Activated naive CD8-positive, alpha-beta T cell treated with anti-CD3 and anti-CD28 coated beads, Interleukin-2, amount 10 ng/mL, durations not matched to agents 7 days and 5 days (primary cell): Measurements from ENCODE around the gene RAB5B. TPM values are rescaled to one million over a fixed set of nuclear protein-coding genes. Genes with fewer than 3 reads are reported as not detected.

ENCODE experiments used
- ATAC-seq: fragments of 150-1000 bp; cut with Tn5 transposase; one replicate; pipeline ENCODE4 v1.10.0; 2021; ENCODE audit warnings: low read depth, moderate library complexity
- POLR2A ChIA-PET: fragments of 350-600 bp; sonication (Branson Sonifier 250); formaldehyde crosslinking; loops from one replicate; lab custom pipeline; 2021; ENCODE audit warnings: antibody characterized with exemption; lab: Charles Lee
- DNase-seq: peaks from one replicate; pipeline ENCODE4 v3.0.0; 2021
- H3K27ac Mint-ChIP-seq: one replicate; pipeline ENCODE4 v1.8.0; 2022; ENCODE audit warnings: mild to moderate bottlenecking, mixed read lengths
- H3K27me3 Mint-ChIP-seq: one replicate; pipeline ENCODE4 v1.8.0; 2022; ENCODE audit warnings: mild to moderate bottlenecking, moderate library complexity, mixed read lengths
- H3K36me3 Mint-ChIP-seq: one replicate; pipeline ENCODE4 v1.8.0; 2021; ENCODE audit warnings: mild to moderate bottlenecking, mixed read lengths
- H3K4me1 Mint-ChIP-seq: one replicate; pipeline ENCODE4 v1.8.0; 2021; ENCODE audit warnings: mixed read lengths
- H3K4me3 Mint-ChIP-seq: one replicate; pipeline ENCODE4 v1.8.0; 2022; ENCODE audit warnings: mild to moderate bottlenecking, moderate library complexity, mixed read lengths
- H3K9me3 Mint-ChIP-seq: one replicate; pipeline ENCODE4 v1.8.0; 2021; ENCODE audit warnings: mixed read lengths
- total RNA-seq, 2 experiments: library from RNA; stranded (reverse); gene quantifications; one replicate each; pipeline ENCODE4 v1.2.3, GENCODE V29; 2021

RAB5B gene
- total RNA-seq, 2 experiments from 2014 or later, result 69.7 to 72.4 TPM

DNA sequence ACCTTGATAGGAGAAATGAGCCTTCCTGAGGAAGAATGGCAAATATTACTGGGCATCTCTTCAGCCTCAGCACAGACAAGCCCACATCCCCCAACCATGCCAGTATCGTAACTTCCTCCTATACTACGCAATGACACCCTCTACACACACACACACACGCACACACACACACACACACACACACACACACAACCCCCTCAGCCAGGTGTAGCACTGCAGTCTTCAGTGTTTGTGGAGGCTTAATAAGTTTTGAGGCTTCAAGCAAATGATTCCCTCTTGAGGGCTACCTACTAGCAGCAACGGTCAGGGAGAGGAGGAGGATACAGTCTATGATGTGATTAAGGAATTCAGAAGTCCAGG is 41.3 kb upstream of the RAB5B start:
- ATAC-seq, result no peak
- H3K4me1 Mint-ChIP-seq, result peaks cover 49% of the 10 kb centered on the region
- POLR2A ChIA-PET, result interaction anchor here (1.1 to 5.5 kb wide), 9 partner anchors 12 to 115 kb away, joined by 4 to 38 read pairs (median 9); partner anchors contain the start of genes DNAJC14, ORMDL2, RAB5B and SARNP

DNA sequence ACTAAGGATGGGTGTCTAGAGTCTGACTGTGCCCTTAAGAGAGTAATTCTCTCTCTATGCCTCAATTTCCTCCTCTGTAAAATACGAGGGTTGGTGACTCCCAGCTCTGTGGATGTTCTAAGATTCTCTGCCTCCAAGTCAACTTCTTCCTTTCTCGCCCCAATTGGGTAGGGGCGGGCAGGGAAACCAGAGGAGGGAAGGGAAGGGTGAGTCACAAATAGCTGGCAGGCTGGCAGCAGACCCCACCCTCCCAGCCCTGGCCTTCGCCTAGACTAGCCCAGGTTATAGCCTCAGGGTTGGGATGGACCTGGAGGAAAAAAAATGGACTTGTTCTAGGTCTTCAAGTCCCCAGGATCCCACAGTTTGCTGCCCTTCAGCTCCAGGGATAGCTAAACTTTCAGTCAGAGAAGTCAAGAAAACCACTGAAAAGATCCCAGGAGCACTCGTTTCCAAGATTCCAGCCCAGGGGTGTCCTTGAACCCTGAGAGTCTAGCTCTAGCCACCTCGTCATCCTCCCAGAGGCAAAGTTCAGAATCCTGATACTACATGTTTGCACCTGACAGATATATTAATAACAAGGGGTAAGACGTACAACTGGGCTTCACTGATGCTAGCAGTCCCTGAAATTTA is 40.6 kb upstream of the RAB5B start:
- peaks cover 56% of the 10 kb centered on the region for H3K4me1 Mint-ChIP-seq
- no peaks in the 10 kb centered on the region for H3K27me3 Mint-ChIP-seq
- DNase-seq (no peak), ATAC-seq (no peak)
- POLR2A ChIA-PET, result interaction anchor here (0.5 to 5.5 kb wide), 13 partner anchors 11 to 115 kb away, joined by 3 to 38 read pairs (median 5); partner anchors contain the start of genes DNAJC14, ORMDL2, RAB5B and SARNP
- peak overlapping the region; percentile 98 for H3K4me3 Mint-ChIP-seq
- H3K9me3 Mint-ChIP-seq, result no peaks in the 10 kb centered on the region
- H3K36me3 Mint-ChIP-seq, result peaks cover 53% of the 10 kb centered on the region
- peak overlapping the region; percentile 98 for H3K27ac Mint-ChIP-seq

More for the DNA sequence above, 41.3 kb upstream of the RAB5B start:
- Mint-ChIP-seq H3K36me3 (peaks cover 51% of the 10 kb centered on the region), H3K9me3 (no peaks in the 10 kb centered on the region), H3K27ac (peak overlapping the region; percentile 98), H3K27me3 (no peaks in the 10 kb centered on the region), H3K4me3 (peak overlapping the region; percentile 98)
- DNase-seq, result no peak

DNA sequence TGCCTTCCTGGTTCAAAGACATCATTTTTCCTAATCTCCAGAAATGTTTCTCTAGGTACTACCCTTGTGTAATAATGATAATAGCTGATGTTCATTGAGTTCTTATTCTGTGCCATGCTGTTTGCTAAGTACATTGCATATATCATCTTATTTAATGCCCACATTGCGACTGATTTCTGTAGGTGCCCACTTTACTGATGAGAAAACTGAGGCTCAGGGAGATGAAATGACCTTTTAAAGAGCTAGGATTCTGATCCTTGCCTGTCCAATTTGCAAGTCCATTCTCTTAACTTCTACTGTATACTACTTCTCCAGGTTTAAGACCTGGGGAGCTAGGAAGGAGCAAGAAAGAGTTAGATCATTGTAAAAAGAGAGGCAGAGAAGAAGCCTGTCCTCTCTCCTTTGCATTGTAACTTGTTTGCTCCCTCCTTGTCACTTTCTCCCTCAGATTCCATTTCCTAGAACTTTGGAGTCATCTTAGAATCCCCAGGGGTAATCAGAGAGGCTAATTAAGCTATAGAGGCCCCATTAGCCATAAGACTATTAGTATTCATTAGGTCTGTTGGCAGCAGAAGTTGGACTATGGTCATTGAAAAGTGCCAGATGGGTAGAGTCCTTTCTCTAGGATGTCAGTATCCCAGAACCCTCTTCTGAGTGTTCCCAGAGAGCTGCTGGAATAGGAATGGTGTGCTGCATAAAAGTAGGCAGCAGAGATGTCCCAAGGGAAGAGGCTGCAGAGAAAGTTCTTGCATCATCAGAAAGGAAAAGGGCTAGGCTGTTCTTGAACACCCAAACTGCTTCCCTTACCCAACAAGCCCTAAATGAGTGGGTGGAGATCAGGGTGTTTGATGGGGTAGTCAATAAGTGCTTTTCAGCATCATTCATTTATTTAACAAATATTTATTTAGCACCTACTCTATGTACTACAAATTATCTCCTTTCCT is 39.8 kb upstream of the RAB5B start:
- no peak for ATAC-seq
- POLR2A ChIA-PET, result interaction anchor here (0.5 to 5.5 kb wide), 15 partner anchors 8 to 205 kb away, joined by 3 to 38 read pairs (median 5); partner anchors contain the start of genes DNAJC14, ORMDL2, PYM1 and RAB5B
- Mint-ChIP-seq H3K27ac (peak overlapping the region; percentile 82), H3K4me1 (peaks cover 63% of the 10 kb centered on the region), H3K9me3 (no peaks in the 10 kb centered on the region), H3K4me3 (peak overlapping the region; percentile 98), H3K27me3 (no peaks in the 10 kb centered on the region), H3K36me3 (peaks cover 57% of the 10 kb centered on the region)
- DNase-seq, result no peak

DNA sequence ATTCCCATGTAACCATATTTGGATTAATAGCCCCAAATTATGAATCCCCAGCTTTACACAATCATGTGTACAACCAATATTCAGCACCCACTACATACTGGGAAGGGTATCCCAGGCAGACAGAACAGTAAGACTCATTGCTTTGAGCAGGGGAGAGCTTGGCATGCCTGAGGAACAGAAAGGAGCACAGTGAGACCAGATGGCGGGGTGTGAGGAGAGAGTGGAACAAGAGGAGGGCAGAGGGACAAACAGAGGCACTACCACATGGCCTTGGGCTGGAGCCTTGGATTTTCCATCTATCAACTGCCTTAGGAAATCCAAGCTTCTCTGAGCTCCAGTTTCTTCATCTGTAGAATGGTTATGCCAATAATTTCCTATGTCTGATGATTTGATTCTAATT is 39.1 kb upstream of the RAB5B start:
- Mint-ChIP-seq H3K27ac (peak overlapping the region; percentile 82), H3K4me3 (peak overlapping the region; percentile 98), H3K9me3 (no peaks in the 10 kb centered on the region), H3K36me3 (peaks cover 59% of the 10 kb centered on the region), H3K4me1 (peaks cover 65% of the 10 kb centered on the region), H3K27me3 (no peaks in the 10 kb centered on the region)
- POLR2A ChIA-PET, result interaction anchor here (0.8 to 5.5 kb wide), 8 partner anchors 9 to 206 kb away, joined by 3 to 38 read pairs (median 9); partner anchors contain the start of genes DNAJC14, PYM1 and RAB5B
- ATAC-seq, result no peak
- DNase-seq, result no peak

DNA sequence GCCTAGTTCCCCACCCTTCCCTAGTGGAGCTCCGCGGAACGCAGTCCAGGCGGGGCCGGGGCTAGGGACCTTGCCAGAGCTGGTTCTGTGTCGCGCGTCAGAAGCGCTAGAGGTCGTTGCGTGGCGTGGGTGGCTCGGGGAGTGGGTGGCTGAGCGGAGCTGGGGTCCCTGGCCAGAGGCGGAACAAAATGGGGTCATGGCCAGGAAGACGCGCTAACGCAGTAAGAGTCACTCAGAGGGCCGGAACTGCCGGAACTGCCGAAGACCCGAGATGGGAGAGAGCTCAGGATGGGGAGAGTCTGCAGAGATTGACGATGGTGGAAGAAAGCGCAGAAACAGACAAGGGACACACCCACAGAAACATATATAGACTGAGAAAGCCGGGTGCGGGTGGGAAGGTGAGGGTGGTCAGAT is 38.1 kb upstream of the RAB5B start:
- peaks cover 67% of the 10 kb centered on the region for H3K4me1 Mint-ChIP-seq
- DNase-seq (peak; percentile 46), ATAC-seq (no peak)
- peaks cover 65% of the 10 kb centered on the region for H3K36me3 Mint-ChIP-seq
- peak overlapping the region; percentile 82 for H3K27ac Mint-ChIP-seq
- no peaks in the 10 kb centered on the region for H3K27me3 Mint-ChIP-seq
- POLR2A ChIA-PET, result interaction anchor here (0.6 to 5.5 kb wide), 12 partner anchors 9 to 206 kb away, joined by 3 to 38 read pairs (median 6); partner anchors contain the start of genes CD63, DNAJC14, ORMDL2 and PYM1
- H3K9me3 Mint-ChIP-seq, result no peaks in the 10 kb centered on the region
- peak overlapping the region; percentile 98 for H3K4me3 Mint-ChIP-seq

DNA sequence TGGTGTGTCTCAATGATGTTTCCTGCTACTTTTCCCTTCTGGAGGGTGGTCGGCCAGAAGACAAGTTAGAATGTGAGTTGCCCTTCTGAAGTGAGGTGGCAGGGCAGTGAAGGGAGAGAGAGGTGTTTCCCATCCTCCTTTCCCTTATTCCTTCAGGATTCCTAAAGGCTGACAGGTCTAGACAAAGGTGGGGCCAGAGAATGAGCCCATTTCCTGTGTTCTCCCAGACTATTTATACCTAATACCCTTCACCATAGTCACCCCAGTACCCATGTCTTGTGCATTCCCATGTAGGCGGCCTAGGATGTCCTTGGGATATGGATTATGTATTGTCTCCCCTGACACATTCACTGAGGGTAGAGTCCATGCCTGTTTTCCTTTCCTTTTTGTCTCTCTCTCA is 35.9 kb upstream of the RAB5B start:
- POLR2A ChIA-PET, result interaction anchor here (1.0 to 3.4 kb wide), 5 partner anchors 11 to 199 kb away, joined by 3 to 76 read pairs (median 7); partner anchors contain the start of genes DGKA, ORMDL2, PYM1 and SARNP
- ATAC-seq, result no peak
- H3K36me3 Mint-ChIP-seq, result peaks cover 68% of the 10 kb centered on the region
- no peaks in the 10 kb centered on the region for H3K27me3 Mint-ChIP-seq
- no peak for DNase-seq
- no peak overlapping the region for H3K4me3 Mint-ChIP-seq
- peaks cover 80% of the 10 kb centered on the region for H3K4me1 Mint-ChIP-seq
- H3K27ac Mint-ChIP-seq, result peak overlapping the region; percentile 79
- H3K9me3 Mint-ChIP-seq, result no peaks in the 10 kb centered on the region

DNA sequence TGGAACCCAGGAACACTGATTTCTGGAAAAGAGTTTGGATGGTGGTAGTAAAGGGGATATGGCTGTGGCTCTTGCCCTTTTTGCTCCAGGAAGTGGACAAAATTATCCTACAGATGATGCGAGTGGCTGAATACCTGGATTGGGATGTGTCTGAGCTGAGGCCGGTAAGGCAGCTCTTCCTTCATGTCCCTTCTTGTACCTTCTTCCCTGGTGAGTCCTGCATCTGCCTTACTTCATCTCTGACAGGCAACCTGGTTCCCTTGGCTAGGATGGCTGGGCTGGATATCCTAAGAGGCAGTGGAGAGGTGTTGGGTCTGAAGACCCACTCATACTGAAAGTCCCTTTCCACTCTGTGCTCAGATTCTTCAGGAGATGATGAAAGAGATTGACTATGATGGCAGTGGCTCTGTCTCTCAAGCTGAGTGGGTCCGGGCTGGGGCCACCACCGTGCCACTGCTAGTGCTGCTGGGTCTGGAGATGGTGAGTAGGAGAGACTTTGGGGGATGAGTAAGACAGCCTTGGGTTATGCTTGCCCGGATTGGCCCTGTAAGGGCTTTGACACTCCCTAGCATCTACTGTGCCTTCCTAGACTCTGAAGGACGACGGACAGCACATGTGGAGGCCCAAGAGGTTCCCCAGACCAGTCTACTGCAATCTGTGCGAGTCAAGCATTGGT is 34.9 kb upstream of the RAB5B start:
- Mint-ChIP-seq H3K4me1 (peaks cover 74% of the 10 kb centered on the region), H3K9me3 (no peaks in the 10 kb centered on the region), H3K4me3 (peak overlapping the region; percentile 43), H3K36me3 (peaks cover 66% of the 10 kb centered on the region), H3K27ac (peak overlapping the region; percentile 79), H3K27me3 (no peaks in the 10 kb centered on the region)
- ATAC-seq, result no peak
- DNase-seq, result no peak
- POLR2A ChIA-PET, result interaction anchor here (0.6 to 2.9 kb wide), 11 partner anchors 10 to 1689 kb away, joined by 3 to 76 read pairs (median 6); partner anchors contain the start of genes DGKA, ORMDL2, PYM1 and RAB5B

DNA sequence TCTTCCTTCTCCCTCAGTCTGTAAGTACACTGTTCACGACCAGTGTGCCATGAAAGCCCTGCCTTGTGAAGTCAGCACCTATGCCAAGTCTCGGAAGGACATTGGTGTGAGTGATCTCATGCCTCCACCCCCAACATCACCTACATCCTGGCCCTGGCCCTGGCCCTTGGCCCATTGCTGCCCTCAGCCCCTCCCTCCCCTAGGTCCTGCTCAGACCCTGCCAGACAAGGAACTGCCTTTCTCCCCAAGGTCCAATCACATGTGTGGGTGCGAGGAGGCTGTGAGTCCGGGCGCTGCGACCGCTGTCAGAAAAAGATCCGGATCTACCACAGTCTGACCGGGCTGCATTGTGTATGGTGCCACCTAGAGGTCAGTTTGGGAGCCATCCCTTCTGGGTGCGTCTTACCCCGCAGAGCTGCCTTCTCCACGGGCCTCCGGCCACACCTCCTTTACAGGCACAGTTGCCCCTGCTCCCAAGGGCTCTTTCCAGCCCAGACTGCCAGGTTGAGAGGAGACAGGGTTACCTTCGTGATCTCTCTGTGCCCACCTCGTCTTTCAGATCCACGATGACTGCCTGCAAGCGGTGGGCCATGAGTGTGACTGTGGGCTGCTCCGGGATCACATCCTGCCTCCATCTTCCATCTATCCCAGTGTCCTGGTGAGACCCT is 33.7 kb upstream of the RAB5B start:
- peak overlapping the region; percentile 54 for H3K4me3 Mint-ChIP-seq
- peaks cover 64% of the 10 kb centered on the region for H3K36me3 Mint-ChIP-seq
- H3K27ac Mint-ChIP-seq, result peak overlapping the region; percentile 81
- peak; percentile 78 for DNase-seq
- peaks cover 68% of the 10 kb centered on the region for H3K4me1 Mint-ChIP-seq
- no peaks in the 10 kb centered on the region for H3K27me3 Mint-ChIP-seq
- H3K9me3 Mint-ChIP-seq, result no peaks in the 10 kb centered on the region
- peak; percentile 88 for ATAC-seq
- POLR2A ChIA-PET, result interaction anchor here (0.6 to 2.9 kb wide), 14 partner anchors 8 to 201 kb away, joined by 3 to 76 read pairs (median 6); partner anchors contain the start of genes DGKA, DNAJC14, ORMDL2 and PYM1

DNA sequence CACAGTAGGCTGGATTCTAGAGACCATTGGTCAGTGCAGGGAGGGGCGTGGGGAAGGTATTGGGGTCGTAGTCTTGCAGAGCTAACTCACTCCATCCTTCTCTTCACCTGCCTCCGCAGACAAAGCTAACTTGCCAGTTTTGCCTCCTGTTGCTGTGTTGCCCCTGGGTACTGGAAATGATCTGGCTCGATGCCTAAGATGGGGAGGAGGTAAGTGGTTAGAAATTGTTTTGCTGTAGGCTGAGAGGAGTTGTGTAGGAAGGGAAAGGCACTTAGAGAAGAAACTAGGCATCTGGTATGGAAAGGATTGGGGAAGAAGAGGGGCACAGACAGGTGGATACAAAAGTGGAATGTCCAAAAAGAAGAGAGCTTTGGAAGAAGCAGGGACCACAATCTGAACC is 31.8 kb upstream of the RAB5B start:
- POLR2A ChIA-PET, result interaction anchor here (1.0 to 3.9 kb wide), 3 partner anchors 12 to 15 kb away, joined by 3 to 23 read pairs (median 8); partner anchors contain the start of gene PYM1
- no peak for ATAC-seq
- DNase-seq, result no peak
- no peaks in the 10 kb centered on the region for H3K9me3 Mint-ChIP-seq
- no peak overlapping the region for H3K4me3 Mint-ChIP-seq
- H3K27me3 Mint-ChIP-seq, result no peaks in the 10 kb centered on the region
- peaks cover 63% of the 10 kb centered on the region for H3K36me3 Mint-ChIP-seq
- peak overlapping the region; percentile 6 for H3K27ac Mint-ChIP-seq
- H3K4me1 Mint-ChIP-seq, result peaks cover 53% of the 10 kb centered on the region

DNA sequence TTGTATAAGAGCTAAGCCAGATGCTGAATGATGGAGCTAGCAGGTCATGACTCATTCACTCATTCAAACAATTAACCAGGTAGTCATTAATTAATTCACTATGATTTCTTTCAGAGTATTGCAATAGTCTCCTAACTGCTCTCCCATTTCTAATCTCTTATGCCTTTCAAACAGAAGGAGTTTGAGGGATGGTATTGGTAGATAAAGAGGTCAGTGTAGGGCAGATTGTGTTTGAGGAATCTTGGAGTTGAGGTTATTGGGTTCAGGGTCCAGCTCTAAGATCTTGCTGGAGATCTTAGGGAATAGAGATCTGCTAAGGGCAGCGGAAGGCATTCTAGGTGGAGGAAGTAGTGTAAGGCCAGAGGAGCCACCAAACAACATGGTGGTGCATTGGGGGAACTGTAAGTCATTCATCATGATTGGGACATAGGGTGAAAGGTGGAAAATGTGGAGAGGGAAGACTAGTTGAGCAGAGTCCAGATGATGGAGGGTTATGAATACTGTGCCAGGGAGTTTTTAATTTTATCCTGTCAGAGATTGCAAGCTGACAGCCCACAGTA is 31.2 kb upstream of the RAB5B start:
- POLR2A ChIA-PET, result interaction anchor here (0.5 to 3.9 kb wide), 5 partner anchors 12 to 81 kb away, joined by 3 to 23 read pairs (median 9); partner anchors contain the start of genes DGKA, PYM1 and RAB5B
- Mint-ChIP-seq H3K4me1 (peaks cover 47% of the 10 kb centered on the region), H3K9me3 (no peaks in the 10 kb centered on the region), H3K27me3 (no peaks in the 10 kb centered on the region), H3K36me3 (peaks cover 62% of the 10 kb centered on the region), H3K27ac (peak overlapping the region; percentile 30), H3K4me3 (no peak overlapping the region)
- no peak for DNase-seq
- ATAC-seq, result no peak

DNA sequence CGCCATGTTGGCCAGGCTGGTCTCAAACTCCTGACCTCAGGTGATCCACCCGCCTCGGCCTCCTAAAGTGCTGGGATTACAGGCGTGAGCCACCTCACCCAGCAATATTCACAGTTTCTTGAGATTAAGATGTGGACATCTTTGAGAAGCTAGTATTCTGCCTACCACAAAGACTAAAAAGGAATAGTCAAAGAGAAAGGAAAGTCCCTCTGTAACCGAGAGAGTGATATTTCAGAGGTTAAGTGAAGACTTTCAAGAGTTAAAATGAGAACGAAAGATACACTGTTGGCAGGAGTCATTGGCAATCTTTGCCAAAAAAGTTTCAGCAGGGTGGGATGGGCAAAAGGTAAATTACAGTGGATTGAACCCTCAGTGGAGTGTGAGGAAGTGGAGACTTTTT is 27.3 kb upstream of the RAB5B start:
- no peaks in the 10 kb centered on the region for H3K27me3 Mint-ChIP-seq
- H3K36me3 Mint-ChIP-seq, result peaks cover 50% of the 10 kb centered on the region
- H3K9me3 Mint-ChIP-seq, result no peaks in the 10 kb centered on the region
- ATAC-seq, result no peak
- peaks cover 19% of the 10 kb centered on the region for H3K4me1 Mint-ChIP-seq
- DNase-seq, result no peak
- H3K4me3 Mint-ChIP-seq, result no peak overlapping the region
- POLR2A ChIA-PET, result interaction anchor here (0.7 to 1.8 kb wide), 7 partner anchors 9 to 1595 kb away, joined by 3 to 5 read pairs (median 3); partner anchors contain the start of genes ORMDL2, RAB5B and SARNP
- H3K27ac Mint-ChIP-seq, result no peak overlapping the region
